ENCODE data around the gene SNHG17. TPM values are rescaled to one million over a fixed set of nuclear protein-coding genes. Genes with fewer than 3 reads are reported as not detected.

The SNHG17 gene
- total and polyA plus RNA-seq, 9 of the 15 experiments (the other 6 are each of a cell fraction or from before 2014, with no cell fraction given), result 29.8 to 106 (median 57.7) TPM

- H2AFZ ChIP-seq (ENCODE audit: low read depth, low read length), result no peak overlapping the region
- in situ Hi-C loops (cut with MboI) (no loop called here), intact Hi-C loops (cut with micrococcal nuclease) (no loop called here)
- H3K9me3 ChIP-seq (replicated peaks; ENCODE audit: control insufficient read depth, insufficient read depth, low read depth, low read length), result peaks cover 2% of the 10 kb centered on the region; the same call in 1 of the 2 replicates
- TF ChIP-seq BRF1 (IDR thresholded peaks at IDR 0.05; ENCODE audit: borderline replicate concordance, extremely low read depth, insufficient read length) (no peak), POLR2G (IDR thresholded peaks at IDR 0.05; ENCODE audit: low read depth, low read length) (peak; percentile 17; the same call in 1 of the 2 replicates)
- H3K27me3 ChIP-seq (ENCODE audit: control insufficient read depth in 2 of 2, insufficient read depth in 2 of 2, low read length in 2 of 2), result no peaks in the 10 kb centered on the region
- no peaks in the 10 kb centered on the region for H3K4me1 ChIP-seq (replicated peaks in 1 of 2; ENCODE audit: control insufficient read depth in 2 of 2, insufficient read depth in 2 of 2, low read length in 2 of 2)
- FAIRE-seq, result no peak
- no peaks in the 10 kb centered on the region for H4K20me1 ChIP-seq (replicated peaks; ENCODE audit: control insufficient read depth, insufficient read depth, low read length)
- no peak for ATAC-seq
- POLR2A ChIA-PET, result no interaction called here
- CTCF ChIA-PET (ENCODE audit: low intra/inter-chr PET ratio), result no interaction called here
- H3K9me1 ChIP-seq (ENCODE audit: control insufficient read depth, insufficient read depth, low read length), result no peaks in the 10 kb centered on the region
- H3K79me2 ChIP-seq (ENCODE audit: control insufficient read depth, insufficient read depth, low read length), result no peaks in the 10 kb centered on the region
- no peak overlapping the region for H3K4me3 ChIP-seq
- H3K27ac ChIP-seq (ENCODE audit: extremely low read depth, low read depth, low read length), result no peak overlapping the region
- WGBS (ENCODE audit: insufficient coverage, low coverage, missing lambda C conversion rate), result 100% methylated on average over 3 of the region's 29 CpGs
- BruUV-seq (replicated peaks), result no TSS peak
- H3K4me2 ChIP-seq (ENCODE audit: insufficient read depth, low read length), result no peak overlapping the region
- no peak overlapping the region for H3K9ac ChIP-seq (ENCODE audit: insufficient read depth in 1 of 2, low read depth in 2 of 2, low read length in 2 of 2)
- no peak for DNase-seq (ENCODE audit: extremely low read depth in 1 of 4, low spot score in 3 of 4)
- peaks cover 6% of the 10 kb centered on the region; the same call in 2 of the 3 replicates for H3K36me3 ChIP-seq (ENCODE audit: control insufficient read depth, insufficient read depth, low read length)
Measured at GRCh38 chr20:38407321-38407720, 27.8 kb downstream of the SNHG17 start.

GRCh38 chr20:38406476-38406875 lies 28.7 kb downstream of the SNHG17 start:
- Histone ChIP-seq H3K4me3 (no peak overlapping the region), H3K4me2 (ENCODE audit: insufficient read depth, low read length) (no peak overlapping the region), H2AFZ (ENCODE audit: low read depth, low read length) (no peak overlapping the region), H3K79me2 (ENCODE audit: control insufficient read depth, insufficient read depth, low read length) (no peaks in the 10 kb centered on the region), H3K9ac (ENCODE audit: insufficient read depth in 1 of 2, low read depth in 2 of 2, low read length in 2 of 2) (no peak overlapping the region), H3K36me3 (ENCODE audit: control insufficient read depth, insufficient read depth, low read length) (no peaks in the 10 kb centered on the region), H4K20me1 (replicated peaks; ENCODE audit: control insufficient read depth, insufficient read depth, low read length) (no peaks in the 10 kb centered on the region), H3K9me3 (replicated peaks; ENCODE audit: control insufficient read depth, insufficient read depth, low read depth, low read length) (peaks cover 2% of the 10 kb centered on the region; the same call in 1 of the 2 replicates), H3K4me1 (replicated peaks in 1 of 2; ENCODE audit: control insufficient read depth in 2 of 2, insufficient read depth in 2 of 2, low read length in 2 of 2) (no peaks in the 10 kb centered on the region), H3K9me1 (ENCODE audit: control insufficient read depth, insufficient read depth, low read length) (no peaks in the 10 kb centered on the region), H3K27ac (ENCODE audit: extremely low read depth, low read depth, low read length) (no peak overlapping the region), H3K27me3 (ENCODE audit: control insufficient read depth in 2 of 2, insufficient read depth in 2 of 2, low read length in 2 of 2) (no peaks in the 10 kb centered on the region)
- ATAC-seq (no peak), FAIRE-seq (no peak), DNase-seq (ENCODE audit: extremely low read depth in 1 of 4, low spot score in 3 of 4) (no peak)
- 60% methylated on average over 5 of the region's 5 CpGs for WGBS (ENCODE audit: insufficient coverage, low coverage, missing lambda C conversion rate)
- BruUV-seq (replicated peaks), result no TSS peak
- ChIA-PET POLR2A (interaction anchor here (0.6 to 1.1 kb wide), 2 partner anchors 11 to 60 kb away, joined by 3 to 5 read pairs; no protein-coding TSS in a partner anchor), CTCF (ENCODE audit: low intra/inter-chr PET ratio) (no interaction called here)
- TF ChIP-seq FOXJ3 (CRISPR knock-in tag; IDR thresholded peaks at IDR 0.05) (no peak), CTCF (IDR thresholded peaks at IDR 0.05 in 2 of 3, conservative IDR thresholded peaks at IDR 0.05 in 1 of 3; ENCODE audit: insufficient read depth in 2 of 3, low read depth in 1 of 3, low read length in 3 of 3) (no peak), MAX (CRISPR knock-in tag; IDR thresholded peaks at IDR 0.05) (no peak), FOXK2 (conservative IDR thresholded peaks at IDR 0.05 in 1 of 2, IDR thresholded peaks at IDR 0.05 in 1 of 2; ENCODE audit: low read depth in 2 of 2) (no peak)
- intact Hi-C loops (cut with micrococcal nuclease) (no loop called here), in situ Hi-C loops (cut with MboI) (no loop called here)

Measured in K562 (cell line).